Stimulated activated CD4-positive, alpha-beta T cell treated with anti-CD3 and anti-CD28 coated beads, Interleukin-4, amount 100 ng/mL, for 24 hours (primary cell): ENCODE results near the gene POLRMT.
"Not testable (repeated sequence)": the region's sequence is repeated elsewhere in the genome, so short reads cannot be mapped to it uniquely, and the experiment has no call there.

Experiments used
- DNase-seq: peaks from one replicate; pipeline ENCODE4 v3.0.0-alpha.2; 2020

The POLRMT gene

GRCh38 chr19:624433-625109 is 8.8 kb downstream of the POLRMT start:
- no peak for DNase-seq

DNA sequence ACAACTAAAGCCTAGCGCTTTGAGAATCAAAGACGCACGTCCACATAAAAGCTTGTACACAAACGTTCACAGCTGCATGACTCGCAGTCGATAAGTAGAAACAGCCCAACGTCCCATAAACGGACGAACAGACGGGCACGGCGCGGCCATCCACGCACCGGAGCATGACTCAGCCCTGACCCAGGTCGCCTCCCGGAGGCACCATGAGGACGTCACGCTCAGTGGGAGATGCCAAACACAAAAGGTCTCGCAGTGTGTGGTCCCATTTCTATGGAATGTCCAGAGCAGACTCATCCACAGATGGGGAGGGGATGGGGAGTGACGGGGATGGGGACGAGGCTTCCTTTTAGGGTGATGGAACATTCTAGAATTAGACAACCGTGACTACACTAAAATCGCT is 9.4 kb downstream of the POLRMT start:
- DNase-seq = no peak

DNA sequence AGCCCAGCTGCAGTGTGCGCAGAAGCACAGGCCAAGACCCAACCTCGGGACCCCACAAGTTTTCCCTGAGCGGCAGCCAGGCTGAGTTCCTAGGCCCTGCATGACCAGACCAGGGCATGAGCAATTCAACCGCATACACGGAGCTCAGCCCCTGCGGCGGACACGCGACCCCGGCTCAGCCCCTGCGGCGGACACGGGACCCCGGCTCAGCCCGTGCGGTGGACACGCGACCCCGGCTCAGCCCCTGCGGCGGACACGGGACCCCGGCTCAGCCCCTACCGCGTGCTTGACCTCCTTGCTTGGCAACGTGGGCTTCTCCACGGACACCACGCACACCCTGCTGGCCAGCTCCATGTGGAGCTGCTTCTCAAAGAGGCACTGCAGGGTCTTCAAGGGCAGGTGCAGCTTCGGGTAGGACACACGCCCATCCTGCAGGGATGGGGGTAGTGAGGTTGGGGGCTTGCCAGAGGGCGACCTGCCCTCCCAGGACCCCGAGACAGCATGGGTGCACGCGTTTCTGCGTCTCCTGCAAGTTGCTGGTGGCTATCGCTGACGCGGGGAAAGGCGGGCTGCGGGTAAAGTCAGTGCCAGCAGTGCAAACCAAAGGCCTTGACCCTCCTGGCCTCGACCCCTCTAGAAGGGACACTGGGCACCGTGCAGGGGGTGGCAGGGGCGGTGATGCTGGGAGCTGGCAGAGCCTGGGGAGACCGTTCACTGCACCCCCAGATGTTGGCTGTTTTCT is 10.0 kb downstream of the POLRMT start:
- DNase-seq = no peak

GRCh38 chr19:622666-623065 is 10.7 kb downstream of the POLRMT start:
- DNase-seq = no peak

GRCh38 chr19:621819-622218 is 11.5 kb downstream of the POLRMT start:
- DNase-seq = no peak

DNA sequence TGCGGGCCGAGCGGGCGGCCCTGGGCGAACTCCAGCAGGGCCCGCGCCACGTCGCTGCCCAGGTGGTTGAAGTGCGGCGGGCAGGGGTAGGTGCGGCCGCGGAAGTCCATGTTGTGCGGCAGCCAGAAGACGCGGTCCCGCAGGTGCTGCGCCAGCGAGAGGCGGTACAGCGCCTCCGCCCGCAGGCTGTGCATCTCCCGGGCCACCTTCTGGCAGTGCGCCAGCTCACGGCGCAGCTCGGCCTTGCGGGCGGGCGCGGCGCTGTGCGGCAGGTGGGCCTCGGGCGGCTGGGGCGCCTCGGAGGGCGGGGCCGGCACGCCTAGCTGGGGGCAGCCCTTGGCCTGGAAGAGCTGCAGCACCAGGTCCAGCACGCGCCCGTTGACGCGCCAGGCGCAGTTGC is 12.1 kb downstream of the POLRMT start:
- DNase-seq = not testable (repeated sequence)

GRCh38 chr19:620166-620862 is 13.0 kb downstream of the POLRMT start:
- no peak for DNase-seq

DNA sequence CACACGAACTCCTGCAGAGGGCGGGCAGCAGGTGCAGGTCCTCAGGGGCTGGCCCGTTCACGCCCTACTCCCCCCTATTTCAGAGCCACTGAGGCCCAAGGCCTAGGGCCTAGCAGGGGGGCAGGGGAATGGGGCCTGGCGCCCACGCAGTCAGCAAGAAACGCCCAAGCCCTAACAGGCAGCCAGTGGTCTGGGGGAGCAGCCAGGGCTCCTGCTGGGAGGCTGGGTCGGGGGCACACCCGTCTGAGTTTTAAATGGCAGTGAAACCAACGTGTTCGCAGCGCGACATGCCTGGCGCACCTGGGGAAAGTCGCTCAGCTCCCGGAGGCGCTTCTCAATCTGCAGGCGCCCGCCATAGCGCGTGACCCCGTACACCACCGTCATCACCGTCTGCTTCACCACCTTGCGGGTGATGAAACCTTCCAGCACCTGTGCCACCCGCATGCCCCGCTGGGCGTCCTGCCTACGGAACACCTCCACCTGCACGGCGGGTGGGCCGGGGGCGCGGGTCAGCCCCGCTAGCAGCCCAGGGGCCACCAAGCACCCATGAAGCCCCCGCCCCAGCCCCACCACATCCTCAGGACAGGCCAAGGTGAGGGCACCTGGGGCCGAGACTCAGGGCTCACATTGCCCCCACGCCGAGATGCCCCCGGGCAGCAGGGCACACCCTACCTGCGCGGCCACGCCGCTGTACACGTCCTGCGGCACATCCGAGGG is 13.9 kb downstream of the POLRMT start:
- DNase-seq = no peak

GRCh38 chr19:618674-619285 is 14.6 kb downstream of the POLRMT start:
- no peak for DNase-seq

- DNase-seq = no peak
Observed at GRCh38 chr19:618247-618619, 15.1 kb downstream of the POLRMT start.

- no peak for DNase-seq
Observed at GRCh38 chr19:617551-618246, 15.6 kb downstream of the POLRMT start.

GRCh38 chr19:616747-617526 is 16.4 kb downstream of the POLRMT start:
- DNase-seq = no peak

DNA sequence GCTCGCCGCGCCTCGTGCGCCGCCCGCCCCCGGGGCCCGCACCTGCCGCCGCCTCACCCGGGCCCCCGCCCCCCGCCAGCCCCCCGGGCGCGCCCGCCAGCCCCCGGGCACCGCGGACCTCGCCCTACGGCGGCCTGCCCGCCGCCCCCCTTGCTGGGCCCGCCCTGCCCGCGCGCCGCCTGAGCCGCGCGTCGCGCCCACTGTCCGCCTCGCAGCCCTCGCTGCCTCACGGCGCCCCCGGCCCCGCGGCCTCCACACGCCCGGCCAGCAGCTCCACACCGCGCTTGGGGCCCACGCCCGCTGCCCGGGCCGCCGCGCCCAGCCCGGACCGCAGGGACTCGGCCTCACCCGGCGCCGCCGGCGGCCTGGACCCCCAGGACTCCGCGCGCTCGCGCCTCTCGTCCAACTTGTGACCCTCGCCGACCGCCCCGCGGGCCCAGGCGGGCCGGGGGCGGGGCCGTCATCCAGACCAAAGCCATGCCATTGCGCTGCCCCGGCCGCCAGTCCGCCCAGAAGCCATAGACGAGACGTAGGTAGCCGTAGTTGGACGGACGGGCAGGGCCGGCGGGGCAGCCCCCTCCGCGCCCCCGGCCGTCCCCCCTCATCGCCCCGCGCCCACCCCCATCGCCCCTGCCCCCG is 17.2 kb downstream of the POLRMT start:
- no peak for DNase-seq

DNA sequence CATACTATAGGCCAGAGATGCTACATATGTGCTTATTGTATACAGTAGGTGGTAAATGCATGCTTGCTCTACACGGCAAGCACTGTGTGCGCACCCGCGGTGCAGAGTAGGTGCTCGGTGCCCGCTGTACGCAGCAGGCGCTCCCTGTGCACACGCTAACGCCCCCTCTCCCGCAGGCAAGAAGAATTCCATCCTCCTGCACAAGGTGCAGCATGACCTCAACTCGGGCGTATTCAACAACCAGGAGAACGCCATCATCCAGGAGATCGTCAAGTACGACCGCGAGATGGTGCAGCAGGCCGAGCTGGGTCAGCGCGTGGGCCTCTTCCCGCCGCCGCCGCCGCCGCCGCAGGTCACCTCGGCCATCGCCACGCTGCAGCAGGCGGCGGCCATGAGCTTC is 17.7 kb downstream of the POLRMT start:
- no peak for DNase-seq

GRCh38 chr19:613732-614567 is 19.4 kb downstream of the POLRMT start:
- no peak for DNase-seq

- no peak for DNase-seq
Observed at GRCh38 chr19:612941-613340, 20.4 kb downstream of the POLRMT start.

DNA sequence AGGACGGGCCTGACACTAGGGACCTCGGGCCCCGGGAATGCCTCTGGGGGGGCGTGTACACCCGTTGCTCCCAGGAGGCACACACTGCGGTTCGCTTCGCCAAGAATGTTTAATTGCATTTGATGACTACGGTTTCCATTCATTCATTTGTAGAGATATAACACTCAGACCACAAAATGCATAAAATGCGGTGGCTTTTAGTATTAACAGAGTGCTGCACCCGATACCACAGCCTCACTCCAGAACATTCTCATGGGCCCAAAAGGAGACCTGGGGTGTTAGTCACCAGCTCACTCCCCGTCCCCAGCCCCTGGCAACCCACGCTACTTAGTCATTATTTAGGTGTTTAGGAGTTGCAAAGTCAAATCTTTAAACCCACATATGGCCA is 21.9 kb downstream of the POLRMT start:
- peak; percentile 85 for DNase-seq

DNA sequence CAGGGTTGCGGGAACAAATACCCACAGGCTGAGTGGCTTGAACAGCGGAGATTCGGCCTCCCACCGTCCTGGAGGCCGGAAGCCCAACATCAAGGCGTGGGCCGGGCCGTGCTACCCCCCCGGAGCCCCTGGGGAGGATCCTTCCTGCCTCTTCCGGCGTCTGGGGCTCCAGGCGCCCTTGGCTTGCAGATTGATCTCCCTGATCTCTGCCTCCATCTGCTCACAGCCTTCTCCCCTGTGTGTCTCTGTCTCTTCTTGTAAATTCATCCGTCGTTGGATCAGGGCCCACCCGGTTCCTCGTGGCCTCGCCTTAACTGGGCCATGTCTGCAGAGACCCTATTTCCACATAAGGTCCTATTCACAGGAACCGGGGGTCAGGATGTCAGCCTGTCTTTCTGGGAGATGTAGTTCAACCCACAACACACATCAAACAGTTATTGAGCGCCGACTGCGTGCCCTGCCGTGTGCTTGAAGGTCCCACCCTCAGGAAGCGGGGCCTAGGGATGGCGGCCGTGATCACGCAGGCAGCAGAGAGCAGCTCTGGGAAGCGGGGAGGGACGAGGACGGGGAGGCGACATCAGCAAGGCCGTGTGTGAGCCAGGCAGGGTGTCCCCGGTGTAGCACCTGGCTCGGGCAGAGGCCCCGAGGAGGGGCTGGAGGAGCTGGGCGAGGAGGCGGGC is 22.4 kb downstream of the POLRMT start:
- peak; percentile 54 for DNase-seq

DNA sequence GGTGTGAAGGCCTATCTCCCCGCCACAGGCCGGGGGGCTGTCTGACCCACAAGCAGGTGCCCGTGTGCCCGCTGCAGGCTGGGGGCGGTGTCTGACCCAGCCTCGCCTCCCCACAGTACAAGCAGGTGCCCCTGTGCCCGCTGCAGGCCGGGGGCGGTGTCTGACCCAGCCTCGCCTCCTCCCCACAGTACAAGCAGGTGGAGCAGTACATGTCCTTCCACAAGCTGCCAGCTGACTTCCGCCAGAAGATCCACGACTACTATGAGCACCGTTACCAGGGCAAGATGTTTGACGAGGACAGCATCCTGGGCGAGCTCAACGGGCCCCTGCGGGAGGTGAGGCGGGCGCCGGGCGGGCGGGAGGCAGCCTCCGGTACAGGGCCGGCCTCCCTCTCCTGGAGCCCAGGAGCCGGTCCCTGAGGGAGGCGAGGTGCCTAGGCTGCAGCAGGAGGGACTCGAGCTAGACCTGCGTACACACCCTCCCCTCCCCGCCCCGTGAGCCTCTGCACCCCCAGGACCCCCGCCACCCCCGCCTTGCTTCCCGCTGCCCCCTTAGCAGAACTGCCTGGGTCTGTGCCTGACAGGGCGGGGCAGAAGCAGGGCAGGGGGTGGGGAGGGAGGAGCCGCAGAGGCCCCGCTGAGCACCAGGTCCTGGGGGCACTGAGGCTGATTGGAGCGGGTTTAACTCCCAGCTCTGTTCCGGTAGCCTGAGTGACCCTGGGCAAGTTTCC is 23.1 kb downstream of the POLRMT start:
- DNase-seq = peak; percentile 26
